Measurements from ENCODE around the gene RASSF9. TPM values are rescaled to one million over a fixed set of nuclear protein-coding genes. Genes with fewer than 3 reads are reported as not detected.

Gene RASSF9
- total RNA-seq, 1 donor from 2014 or later, result 2.5 TPM

DNA sequence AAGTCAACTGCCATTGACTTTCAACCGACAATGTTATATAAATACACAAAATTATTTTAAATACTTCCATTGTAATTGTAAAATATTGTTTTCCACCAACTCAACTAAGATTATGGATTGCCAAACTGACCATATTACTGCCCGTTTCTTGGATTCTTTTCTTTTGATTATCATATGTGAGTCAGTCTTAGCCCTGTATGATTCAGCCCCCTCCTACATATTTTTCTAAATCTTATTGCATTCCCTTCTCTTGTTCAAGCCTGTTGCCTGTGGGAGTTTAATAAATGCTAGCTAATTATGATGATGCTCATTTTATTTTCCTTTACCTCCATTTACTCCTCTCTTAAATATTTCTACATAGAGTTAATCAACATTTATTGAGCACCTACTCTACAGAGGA is 6.8 kb downstream of the RASSF9 start:
- DNase-seq (ENCODE audit: low read depth), result no peak
- H3K36me3 ChIP-seq (ENCODE audit: control insufficient read depth, insufficient read depth, low read length), result no peaks in the 10 kb centered on the region
- H3K4me3 ChIP-seq (ENCODE audit: low read depth, low read length), result no peak overlapping the region
- TF ChIP-seq CTCF (IDR thresholded peaks at IDR 0.05; ENCODE audit: insufficient read depth, low read length, poor library complexity, severe bottlenecking), result no peak
- H3K27me3 ChIP-seq (ENCODE audit: control insufficient read depth, insufficient read depth, low read length), result no peaks in the 10 kb centered on the region

DNA sequence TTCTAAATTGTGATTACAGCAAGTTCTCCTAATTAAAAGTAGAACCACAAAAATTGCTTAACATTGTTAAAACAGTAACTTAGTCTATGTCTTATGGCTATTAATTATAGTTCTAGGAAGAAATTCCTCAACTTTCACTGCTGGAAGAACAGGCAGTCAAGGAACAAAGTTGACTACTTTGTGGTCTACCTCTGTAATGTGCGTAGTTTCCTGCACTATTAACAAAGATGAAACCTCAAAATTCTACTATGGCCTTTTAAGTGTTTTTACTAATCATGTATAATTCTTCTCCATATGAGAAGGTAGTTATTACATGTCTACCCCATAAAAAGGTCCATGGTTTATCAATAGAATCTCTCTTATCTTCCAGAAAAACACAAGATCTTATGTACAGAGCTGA is 7.6 kb downstream of the RASSF9 start:
- no peak for DNase-seq (ENCODE audit: low read depth)
- no peaks in the 10 kb centered on the region for H3K27me3 ChIP-seq (ENCODE audit: control insufficient read depth, insufficient read depth, low read length)
- H3K36me3 ChIP-seq (ENCODE audit: control insufficient read depth, insufficient read depth, low read length), result no peaks in the 10 kb centered on the region
- H3K4me3 ChIP-seq (ENCODE audit: low read depth, low read length), result no peak overlapping the region
- no peak for TF ChIP-seq CTCF (IDR thresholded peaks at IDR 0.05; ENCODE audit: insufficient read depth, low read length, poor library complexity, severe bottlenecking)

GRCh38 chr12:85825746-85826145 is 10.5 kb downstream of the RASSF9 start:
- TF ChIP-seq CTCF (IDR thresholded peaks at IDR 0.05; ENCODE audit: insufficient read depth, low read length, poor library complexity, severe bottlenecking), result no peak

DNA sequence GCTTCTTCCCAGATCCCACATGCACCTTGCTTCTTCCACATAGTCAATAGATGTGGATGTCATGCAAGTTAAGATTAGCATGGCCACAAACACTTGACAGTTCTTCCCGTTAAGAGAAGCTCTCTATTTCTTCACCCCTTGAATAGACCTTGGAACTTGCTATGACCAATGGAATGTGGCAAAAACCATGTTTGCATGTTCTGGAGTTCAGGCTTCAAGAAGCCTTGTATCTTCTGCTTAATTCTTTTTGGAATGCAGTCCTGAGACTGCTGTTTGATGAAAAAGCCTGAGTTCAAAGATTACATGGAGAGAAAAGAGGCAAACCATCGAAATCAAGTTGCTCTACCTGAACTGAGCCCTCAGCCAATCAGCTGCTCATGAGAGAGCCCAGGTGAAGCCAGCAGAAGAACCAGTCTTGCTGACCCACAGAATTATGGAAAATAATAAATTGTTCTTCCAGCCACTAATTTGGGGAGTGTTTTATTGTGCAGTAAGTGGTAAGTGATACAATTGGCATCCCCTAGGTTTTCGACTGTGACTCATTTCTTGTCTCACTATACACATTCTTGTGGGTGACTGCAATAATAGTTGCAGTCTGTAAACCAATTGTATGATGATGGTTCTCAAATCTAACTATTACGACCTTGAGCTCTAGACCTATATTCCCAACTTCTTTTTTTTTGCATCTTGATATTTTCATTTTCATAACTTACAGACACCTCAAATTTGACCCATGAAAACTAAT is 12.6 kb downstream of the RASSF9 start:
- DNase-seq (ENCODE audit: low read depth), result peak; percentile 49
- Histone ChIP-seq H3K36me3 (ENCODE audit: control insufficient read depth, insufficient read depth, low read length) (no peaks in the 10 kb centered on the region), H3K27me3 (ENCODE audit: control insufficient read depth, insufficient read depth, low read length) (no peaks in the 10 kb centered on the region), H3K4me3 (ENCODE audit: low read depth, low read length) (no peak overlapping the region)
- no peak for TF ChIP-seq CTCF (IDR thresholded peaks at IDR 0.05; ENCODE audit: insufficient read depth, low read length, poor library complexity, severe bottlenecking)

More at GRCh38 chr12:85825746-85826145, 10.5 kb downstream of the RASSF9 start:
- H3K36me3 ChIP-seq (ENCODE audit: control insufficient read depth, insufficient read depth, low read length), result no peaks in the 10 kb centered on the region
- no peaks in the 10 kb centered on the region for H3K27me3 ChIP-seq (ENCODE audit: control insufficient read depth, insufficient read depth, low read length)
- no peak overlapping the region for H3K4me3 ChIP-seq (ENCODE audit: low read depth, low read length)
- DNase-seq (ENCODE audit: low read depth), result peak; percentile 89

- Histone ChIP-seq H3K27me3 (ENCODE audit: control insufficient read depth, insufficient read depth, low read length) (no peaks in the 10 kb centered on the region), H3K4me3 (ENCODE audit: low read depth, low read length) (no peak overlapping the region), H3K36me3 (ENCODE audit: control insufficient read depth, insufficient read depth, low read length) (no peaks in the 10 kb centered on the region)
- TF ChIP-seq CTCF (IDR thresholded peaks at IDR 0.05; ENCODE audit: insufficient read depth, low read length, poor library complexity, severe bottlenecking), result no peak
- DNase-seq (ENCODE audit: low read depth), result no peak
These were observed 14.4 kb downstream of the RASSF9 start for GRCh38 chr12:85821759-85822158.

GRCh38 chr12:85821206-85821605 is 15.0 kb downstream of the RASSF9 start:
- Histone ChIP-seq H3K27me3 (ENCODE audit: control insufficient read depth, insufficient read depth, low read length) (no peaks in the 10 kb centered on the region), H3K36me3 (ENCODE audit: control insufficient read depth, insufficient read depth, low read length) (no peaks in the 10 kb centered on the region), H3K4me3 (ENCODE audit: low read depth, low read length) (no peak overlapping the region)
- no peak for DNase-seq (ENCODE audit: low read depth)
- TF ChIP-seq CTCF (IDR thresholded peaks at IDR 0.05; ENCODE audit: insufficient read depth, low read length, poor library complexity, severe bottlenecking), result no peak
